HG03060 (cell line): ENCODE data around the gene FAM222A.

Experiments
- ATAC-seq: cut with Tn5 transposase; IDR thresholded peaks from one replicate; pipeline ENCODE4 v1.9.1; 2021; ENCODE audit warnings: low read depth, moderate number of reproducible peaks; ENCODE audit not compliant: unreplicated experiment

The FAM222A gene

GRCh38 chr12:109793411-109793810, 79.8 kb downstream of the FAM222A start:
- ATAC-seq, result no peak

- ATAC-seq, result no peak
These were observed 80.3 kb downstream of the FAM222A start for GRCh38 chr12:109793826-109794501.

GRCh38 chr12:109795023-109795422, 81.4 kb downstream of the FAM222A start:
- no peak for ATAC-seq

DNA sequence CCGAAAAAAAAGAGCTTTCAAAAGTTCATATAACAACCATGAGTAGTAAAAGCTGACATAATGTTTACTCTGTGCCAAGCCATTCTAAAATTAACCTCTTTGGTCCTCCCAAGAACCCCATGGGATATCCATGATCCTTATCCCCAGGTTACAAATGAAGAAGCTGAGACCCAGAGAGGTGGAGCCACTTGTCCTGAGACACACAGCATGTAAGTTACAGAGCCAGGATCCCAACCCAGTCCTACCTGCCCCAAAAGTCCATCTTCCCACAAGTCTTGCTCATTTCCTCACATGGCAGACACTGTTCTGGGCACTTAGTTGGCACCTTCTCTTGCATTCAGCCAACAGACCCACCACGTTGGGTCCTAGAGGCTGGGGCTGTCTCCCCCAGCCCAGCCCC, 82.4 kb downstream of the FAM222A start:
- no peak for ATAC-seq

DNA sequence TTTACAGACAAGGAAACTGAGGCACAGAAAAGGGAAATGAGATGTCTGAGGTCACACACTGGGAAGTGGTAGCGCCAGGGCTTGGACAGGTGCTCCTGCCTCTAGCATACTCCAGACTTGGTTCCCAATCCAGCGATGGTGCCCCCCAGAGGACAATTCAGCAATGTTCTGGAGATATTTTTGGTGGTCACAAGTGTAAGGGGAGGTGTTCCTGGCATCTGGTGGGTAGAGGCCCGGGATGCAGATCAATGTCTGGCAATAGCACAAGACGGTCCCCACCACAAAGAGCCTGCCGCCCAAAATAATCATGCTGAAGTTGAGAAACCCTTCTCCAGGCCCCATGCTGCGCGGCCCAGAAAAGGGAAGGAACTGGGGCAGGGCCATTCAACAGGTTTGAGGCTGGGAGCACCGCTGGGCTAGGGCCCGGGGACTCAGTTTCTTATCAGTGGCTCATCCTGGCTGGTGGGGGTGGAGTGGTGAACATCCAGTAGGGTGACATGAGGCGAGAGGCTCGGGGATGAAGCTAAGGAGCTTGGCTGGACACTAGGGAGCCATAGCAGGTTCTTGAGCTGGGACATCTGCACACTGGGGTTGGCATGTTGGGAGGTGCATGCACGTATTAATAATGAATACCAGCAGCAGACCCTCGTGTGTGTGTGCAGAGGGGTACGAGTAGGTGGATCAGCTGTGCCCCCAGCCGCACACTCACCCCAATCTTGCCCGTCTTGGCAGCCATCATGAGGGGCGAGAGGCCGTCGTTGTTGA, 84.5 kb downstream of the FAM222A start:
- ATAC-seq, result no peak

DNA sequence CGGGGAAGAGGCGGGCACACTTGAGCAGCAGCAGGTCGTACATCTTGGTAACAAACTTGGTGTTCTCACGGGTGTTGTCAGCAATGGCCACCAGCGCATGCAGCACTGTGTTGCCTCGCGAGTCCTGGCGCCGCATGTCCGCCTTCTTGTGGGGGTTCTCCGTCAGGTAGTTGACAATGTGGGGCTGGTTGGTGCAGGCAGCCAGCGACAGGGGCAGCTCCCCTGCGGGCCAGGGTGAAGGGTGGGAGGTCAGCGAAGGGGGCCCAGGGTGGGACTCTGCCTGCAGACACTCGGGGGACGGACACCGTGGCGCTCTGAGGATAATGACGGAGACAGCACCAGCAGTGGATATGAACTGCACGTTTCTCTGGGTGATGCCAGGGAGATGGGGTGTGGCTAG, 85.1 kb downstream of the FAM222A start:
- ATAC-seq, result no peak

- ATAC-seq, result no peak
These were observed 86.9 kb downstream of the FAM222A start for GRCh38 chr12:109800536-109800935.

- no peak for ATAC-seq
These were observed 89.2 kb downstream of the FAM222A start for GRCh38 chr12:109802828-109803227.

- ATAC-seq, result no peak
These were observed 90.1 kb downstream of the FAM222A start for GRCh38 chr12:109803678-109804077.

- ATAC-seq, result no peak
These were observed 91.5 kb downstream of the FAM222A start for GRCh38 chr12:109804820-109805761.

DNA sequence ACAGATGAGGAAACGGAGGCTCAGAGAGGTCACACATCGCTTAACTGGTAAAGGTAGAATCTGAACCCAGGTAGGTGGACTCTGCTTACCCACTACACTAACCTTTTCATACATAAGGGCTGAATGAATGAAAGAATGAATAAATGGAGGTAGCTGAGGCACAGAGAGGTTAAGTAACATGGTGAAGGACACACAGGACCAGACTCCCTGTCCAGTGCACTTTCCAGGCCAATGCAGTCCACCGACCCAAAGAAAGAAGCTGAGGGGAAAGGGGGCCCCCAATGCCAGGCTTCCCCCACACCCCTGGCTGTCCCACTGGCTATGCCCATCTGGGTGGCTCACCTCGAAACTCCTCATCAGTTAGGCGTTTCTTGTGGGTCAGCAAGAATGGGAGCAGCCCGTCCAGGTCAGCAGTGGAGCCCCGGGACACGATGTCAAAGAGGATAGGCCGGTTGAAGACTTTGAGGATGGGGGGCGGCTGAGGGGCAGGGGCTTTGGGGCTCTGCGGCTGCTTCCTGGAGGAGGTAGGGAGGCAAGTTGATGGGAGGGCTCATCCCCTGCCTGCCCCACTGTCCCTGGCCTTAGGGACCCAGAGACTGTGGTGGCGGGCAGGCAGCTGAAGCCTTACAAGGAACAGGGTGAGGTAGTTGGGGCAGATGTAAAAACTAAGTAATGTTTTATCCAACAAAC, 94.5 kb downstream of the FAM222A start:
- ATAC-seq, result no peak

- ATAC-seq, result no peak
These were observed 95.4 kb downstream of the FAM222A start for GRCh38 chr12:109808876-109809646.

DNA sequence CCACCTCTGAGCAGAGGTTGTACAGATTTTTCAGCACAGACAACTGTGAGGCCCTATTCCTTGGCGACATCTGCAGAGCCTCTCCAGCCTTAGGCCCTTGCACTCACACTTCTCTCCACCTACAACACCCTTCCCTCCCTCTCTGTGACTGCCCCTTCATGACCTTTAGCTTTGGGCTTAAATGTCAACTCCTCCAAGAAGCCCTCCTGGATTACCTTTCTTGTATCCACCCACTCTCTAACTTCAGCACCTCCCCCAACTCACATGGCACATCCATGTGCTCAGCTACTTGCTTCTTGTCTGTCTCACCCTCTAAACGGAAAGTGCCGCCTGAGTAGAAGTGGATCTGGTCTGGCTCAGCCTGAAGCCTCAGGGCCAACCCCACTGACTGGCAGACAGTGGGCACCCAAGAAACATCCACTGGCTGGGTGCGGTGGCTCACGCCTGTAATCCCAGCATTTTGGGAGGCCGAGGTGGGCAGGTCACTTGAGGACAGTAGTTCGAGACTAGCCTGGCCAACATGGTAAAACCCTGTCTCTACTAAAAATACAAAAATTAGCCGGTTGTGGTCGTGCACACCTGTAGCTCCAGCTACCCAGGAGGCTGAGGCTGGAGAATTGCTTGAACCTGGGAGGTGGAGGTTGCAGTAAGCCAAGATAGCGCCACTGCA, 97.5 kb downstream of the FAM222A start:
- no peak for ATAC-seq

- no peak for ATAC-seq
These were observed 98.0 kb downstream of the FAM222A start for GRCh38 chr12:109811624-109811995.

- no peak for ATAC-seq
These were observed 100.3 kb downstream of the FAM222A start for GRCh38 chr12:109813810-109814416.

GRCh38 chr12:109814600-109815150, 101.0 kb downstream of the FAM222A start:
- no peak for ATAC-seq

GRCh38 chr12:109815225-109815624, 101.6 kb downstream of the FAM222A start:
- no peak for ATAC-seq

DNA sequence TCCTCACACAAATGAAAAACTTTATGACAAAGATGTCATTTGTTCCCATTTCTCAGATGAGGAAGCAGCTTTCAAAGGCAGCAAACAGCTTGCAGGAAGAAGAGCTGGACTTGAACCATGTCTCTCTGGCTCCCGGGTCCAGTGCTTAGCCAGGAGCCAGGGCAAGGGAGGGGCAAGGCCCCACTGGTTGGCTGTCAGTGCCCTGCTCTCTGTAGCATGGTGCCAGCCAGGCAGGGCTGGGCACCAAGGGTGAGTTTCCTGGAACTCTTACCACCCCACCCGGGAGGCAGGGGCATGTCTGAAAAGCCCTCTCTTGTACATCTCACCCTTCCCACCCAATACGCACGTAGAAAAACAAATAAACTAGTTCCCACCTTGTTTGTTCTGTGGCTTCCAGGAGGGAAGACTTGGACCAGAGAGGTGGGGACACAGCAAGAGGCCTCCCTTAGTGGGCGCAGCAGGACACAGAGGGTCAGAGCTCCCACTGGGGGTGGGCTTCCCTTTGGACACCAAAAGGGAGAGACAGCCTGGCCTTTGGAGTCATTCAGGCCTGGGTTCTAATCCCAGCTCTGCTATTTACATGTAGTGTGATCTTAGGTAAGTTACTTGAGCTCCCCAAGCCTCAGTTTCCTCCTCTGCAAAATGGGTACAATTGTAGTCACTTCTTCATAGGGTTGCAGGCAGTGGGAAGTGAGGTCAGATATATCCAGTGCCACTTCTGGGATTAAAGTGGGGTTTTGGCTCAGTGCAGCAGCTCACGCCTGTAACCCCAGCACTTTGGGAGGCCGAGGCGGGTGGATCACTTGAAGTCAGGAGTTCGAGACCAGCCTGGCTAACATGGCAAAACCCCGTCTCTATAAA, 102.4 kb downstream of the FAM222A start:
- no peak for ATAC-seq
